NT2/D1 (cell line): ENCODE measurements around the gene GKN1.

Experiments
- SUZ12 ChIP-seq: IDR thresholded peaks from 2 replicates; pipeline ENCODE4 v1.6.1; 2011; ENCODE audit not compliant: insufficient read length, insufficient read depth; ENCODE audit errors: extremely low read depth
- YY1 ChIP-seq: IDR thresholded peaks from 2 replicates; pipeline ENCODE4 v1.6.1; 2011; ENCODE audit not compliant: insufficient read length, insufficient read depth
- ZNF274 ChIP-seq: IDR thresholded peaks from 2 replicates; pipeline ENCODE4 v1.6.1; 2011; ENCODE audit warnings: mild to moderate bottlenecking, low read depth, low read length

DNA sequence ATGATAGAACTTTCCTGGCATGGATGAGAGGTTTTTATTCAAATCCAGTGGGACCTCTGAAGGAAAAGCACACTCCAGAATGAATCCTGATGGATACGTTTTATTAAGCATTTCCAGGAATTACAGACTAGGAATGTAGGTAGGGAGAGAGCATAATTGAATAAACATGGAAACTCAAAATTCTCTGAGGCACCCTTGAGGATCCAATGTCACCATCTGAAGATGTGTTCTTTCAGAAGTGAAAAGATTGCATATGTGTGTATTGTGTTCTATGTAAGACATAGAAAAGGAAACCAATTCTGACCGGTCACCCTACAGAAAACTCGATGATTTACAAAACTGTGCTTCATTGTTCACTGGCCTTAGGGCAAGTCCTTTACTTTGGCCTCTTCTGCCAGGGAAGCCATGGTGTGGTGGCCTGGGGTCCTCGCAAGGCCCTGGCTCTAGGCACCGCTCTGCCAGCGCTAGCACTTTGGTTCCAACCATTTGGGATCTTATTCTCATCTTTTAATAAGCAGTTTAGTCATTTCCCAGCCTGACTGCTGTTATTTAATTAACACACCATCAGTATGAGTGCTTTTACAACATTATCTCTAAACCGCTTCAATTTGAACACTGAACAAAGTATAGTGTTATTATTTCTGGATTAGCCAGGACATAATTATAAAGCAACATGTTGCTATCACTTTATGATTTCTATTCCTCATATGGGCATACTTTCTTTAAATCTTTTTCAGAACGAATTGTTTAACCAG is 4.5 kb upstream of the GKN1 start:
- TF ChIP-seq SUZ12, result no peak
- TF ChIP-seq YY1, result no peak
- no peak for TF ChIP-seq ZNF274
